Measurements from ENCODE around the gene CCDC71.
A peak's percentile ranks its signal among the peaks of the same experiment; 100 is the strongest.

The CCDC71 gene

DNA sequence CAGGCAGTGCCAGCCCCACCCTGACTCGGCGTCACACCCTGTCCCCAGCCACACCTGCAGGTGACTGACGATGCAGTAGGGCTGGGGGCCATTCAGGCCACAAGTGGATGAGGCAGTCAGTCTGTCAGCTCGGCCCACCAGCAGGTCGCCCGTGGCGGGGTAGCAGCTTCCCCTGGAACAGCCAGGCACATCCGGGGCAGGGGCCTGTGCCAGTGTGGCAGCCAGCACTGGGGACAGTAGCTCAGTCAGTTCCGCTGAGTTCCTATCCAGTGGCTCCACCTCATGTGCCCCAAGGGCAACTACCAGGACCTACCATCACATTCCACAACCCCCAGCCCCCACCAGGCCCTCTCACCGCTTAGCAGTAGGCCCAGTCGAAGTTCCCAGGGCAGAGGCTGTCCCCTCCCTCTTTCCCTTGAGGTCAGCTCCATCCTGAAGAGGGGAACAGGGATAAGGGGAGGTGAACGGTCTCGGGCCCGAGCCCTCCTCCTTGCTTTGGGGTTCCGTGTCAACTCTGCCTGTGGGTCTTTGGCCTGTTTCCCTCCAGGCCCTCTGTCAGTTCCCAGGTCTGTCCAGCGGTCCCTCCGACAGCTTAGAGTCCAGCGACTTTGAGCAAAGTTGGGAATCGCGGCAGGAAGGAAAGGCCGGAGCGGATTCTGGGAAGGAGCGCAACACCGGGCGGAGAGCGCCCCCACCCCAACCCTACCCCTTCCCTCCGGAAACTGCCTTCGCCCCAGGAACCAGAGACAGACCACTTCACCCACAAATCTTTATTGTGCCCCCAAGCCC is 33.5 kb downstream of the CCDC71 start, which contains the start of gene LAMB2:
LAMB2 (minus strand) TSS at position 614 of the 789 bp plus-strand sequence; CDS start at position 431, 183 bp downstream.
- TF ChIP-seq, protein P1, sequence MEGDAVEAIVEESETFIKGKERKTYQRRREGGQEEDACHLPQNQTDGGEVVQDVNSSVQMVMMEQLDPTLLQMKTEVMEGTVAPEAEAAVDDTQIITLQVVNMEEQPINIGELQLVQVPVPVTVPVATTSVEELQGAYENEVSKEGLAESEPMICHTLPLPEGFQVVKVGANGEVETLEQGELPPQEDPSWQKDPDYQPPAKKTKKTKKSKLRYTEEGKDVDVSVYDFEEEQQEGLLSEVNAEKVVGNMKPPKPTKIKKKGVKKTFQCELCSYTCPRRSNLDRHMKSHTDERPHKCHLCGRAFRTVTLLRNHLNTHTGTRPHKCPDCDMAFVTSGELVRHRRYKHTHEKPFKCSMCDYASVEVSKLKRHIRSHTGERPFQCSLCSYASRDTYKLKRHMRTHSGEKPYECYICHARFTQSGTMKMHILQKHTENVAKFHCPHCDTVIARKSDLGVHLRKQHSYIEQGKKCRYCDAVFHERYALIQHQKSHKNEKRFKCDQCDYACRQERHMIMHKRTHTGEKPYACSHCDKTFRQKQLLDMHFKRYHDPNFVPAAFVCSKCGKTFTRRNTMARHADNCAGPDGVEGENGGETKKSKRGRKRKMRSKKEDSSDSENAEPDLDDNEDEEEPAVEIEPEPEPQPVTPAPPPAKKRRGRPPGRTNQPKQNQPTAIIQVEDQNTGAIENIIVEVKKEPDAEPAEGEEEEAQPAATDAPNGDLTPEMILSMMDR (IDR thresholded peaks at IDR 0.05; ENCODE audit: low read depth, low read length) = peak; percentile 40
- Histone ChIP-seq H3K4me3 (ENCODE audit: low read depth, low read length) (peak within 1 kb of the TSS; percentile 81), H3K27ac (peak within 1 kb of the TSS; percentile 79), H3K9me3 (ENCODE audit: severe bottlenecking) (no peaks in the 10 kb centered on the region), H3K27me3 (ENCODE audit: insufficient read depth, low read depth, severe bottlenecking) (no peaks in the 10 kb centered on the region), H3K36me3 (no peaks in the 10 kb centered on the region)
- peak; percentile 80 for DNase-seq

DNA sequence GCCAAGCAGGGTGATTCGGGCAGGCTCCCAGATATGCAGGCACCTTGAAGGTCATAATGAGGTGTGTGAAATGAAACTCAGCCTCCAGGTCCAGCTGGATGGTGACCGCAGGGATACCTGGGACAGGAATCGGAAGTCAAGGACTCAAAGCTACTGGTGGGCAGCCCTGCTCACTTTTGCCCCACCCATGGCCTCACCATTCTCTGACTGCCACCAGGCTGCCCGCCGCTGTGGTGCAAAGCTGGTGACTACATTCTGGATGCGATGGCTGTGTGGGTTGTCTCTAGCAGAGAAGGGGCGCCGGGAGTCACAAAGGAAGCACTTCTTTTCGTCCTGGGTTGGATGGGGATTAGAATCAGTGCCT is 34.1 kb downstream of the CCDC71 start:
- no peaks in the 10 kb centered on the region for H3K27me3 ChIP-seq (ENCODE audit: insufficient read depth, low read depth, severe bottlenecking)
- H3K27ac ChIP-seq = no peak overlapping the region
- DNase-seq = no peak
- TF ChIP-seq, protein P1 (IDR thresholded peaks at IDR 0.05; ENCODE audit: low read depth, low read length) = no peak
- no peaks in the 10 kb centered on the region for H3K9me3 ChIP-seq (ENCODE audit: severe bottlenecking)
- H3K36me3 ChIP-seq = no peaks in the 10 kb centered on the region
- peak overlapping the region; percentile 81 for H3K4me3 ChIP-seq (ENCODE audit: low read depth, low read length)

DNA sequence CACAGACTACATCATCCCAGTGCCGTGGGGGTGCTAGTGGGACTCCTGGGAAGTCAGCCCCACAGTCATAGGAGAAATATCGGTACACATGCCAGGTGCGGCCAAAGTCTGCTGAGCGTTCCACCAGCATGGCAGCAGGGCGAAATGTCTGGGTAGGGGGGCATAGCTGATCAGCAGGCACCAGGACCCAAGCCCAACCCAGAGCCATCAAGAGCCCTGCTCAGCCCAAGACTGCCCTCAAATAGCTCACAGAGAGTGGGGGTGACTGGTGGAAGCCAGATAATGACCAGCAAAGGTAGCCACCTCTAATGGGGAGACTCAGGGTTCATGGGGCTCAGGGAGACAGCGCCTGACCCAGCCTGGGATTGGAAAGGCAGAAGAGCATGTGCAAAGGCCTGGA is 34.6 kb downstream of the CCDC71 start:
- Histone ChIP-seq H3K36me3 (no peaks in the 10 kb centered on the region), H3K4me3 (ENCODE audit: low read depth, low read length) (no peak overlapping the region), H3K9me3 (ENCODE audit: severe bottlenecking) (no peaks in the 10 kb centered on the region), H3K27ac (no peak overlapping the region), H3K27me3 (ENCODE audit: insufficient read depth, low read depth, severe bottlenecking) (no peaks in the 10 kb centered on the region)
- TF ChIP-seq, protein P1 (IDR thresholded peaks at IDR 0.05; ENCODE audit: low read depth, low read length) = no peak
- DNase-seq = no peak

DNA sequence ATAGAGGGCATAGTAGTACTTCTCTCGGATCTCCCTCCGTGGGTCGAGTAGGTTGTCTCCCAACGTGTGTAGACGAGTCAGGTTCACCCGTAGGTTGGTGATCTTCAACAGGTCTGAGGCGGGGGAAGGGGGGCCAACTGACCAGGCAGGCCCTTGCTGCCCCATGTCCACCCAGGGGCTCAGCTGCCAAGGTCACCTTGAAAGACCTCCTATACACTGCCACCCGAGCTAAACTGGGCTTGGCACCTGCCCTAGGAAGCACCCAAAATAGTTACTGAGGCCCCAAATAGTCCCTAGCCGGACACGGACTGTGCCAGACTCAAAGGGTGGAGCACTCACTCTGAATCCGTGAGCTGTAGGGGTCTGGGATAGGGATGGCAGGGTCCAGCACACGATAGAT is 35.1 kb downstream of the CCDC71 start:
- TF ChIP-seq, protein P1 (IDR thresholded peaks at IDR 0.05; ENCODE audit: low read depth, low read length) = no peak
- DNase-seq = no peak
- no peak overlapping the region for H3K27ac ChIP-seq
- H3K9me3 ChIP-seq (ENCODE audit: severe bottlenecking) = no peaks in the 10 kb centered on the region
- no peaks in the 10 kb centered on the region for H3K27me3 ChIP-seq (ENCODE audit: insufficient read depth, low read depth, severe bottlenecking)
- no peak overlapping the region for H3K4me3 ChIP-seq (ENCODE audit: low read depth, low read length)
- no peaks in the 10 kb centered on the region for H3K36me3 ChIP-seq

DNA sequence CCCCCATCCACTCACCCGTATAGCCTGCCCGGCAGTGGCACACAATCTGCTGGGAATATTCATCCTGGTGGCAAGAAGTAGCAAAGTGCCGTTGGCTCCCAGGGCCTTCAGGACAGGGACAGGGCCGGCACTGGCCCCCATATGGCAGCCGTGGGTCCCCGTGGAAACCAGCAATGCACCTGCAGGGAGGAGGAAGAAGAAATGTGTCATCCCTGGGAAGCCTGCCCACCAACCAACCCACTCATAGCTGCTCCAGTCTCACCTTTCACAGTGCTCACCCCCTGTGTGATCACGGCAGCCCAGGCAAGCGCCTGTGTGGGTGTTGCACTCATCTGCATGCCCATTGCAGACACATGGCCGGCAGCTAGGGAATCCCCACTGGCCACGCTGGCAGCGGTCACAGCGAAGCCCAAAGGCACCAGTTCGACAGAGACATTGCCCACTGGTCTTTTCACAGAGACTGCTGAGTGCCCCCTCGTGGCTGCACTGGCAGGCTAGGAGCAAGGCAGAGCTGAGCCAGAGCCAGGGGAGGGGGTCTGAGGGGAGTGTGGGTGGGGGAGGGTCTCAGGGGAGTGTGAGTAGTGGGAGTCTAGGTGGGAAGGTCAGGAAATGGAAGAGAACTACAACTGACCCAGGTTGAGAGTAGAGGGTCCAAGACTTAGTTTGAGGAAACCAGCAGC is 41.0 kb downstream of the CCDC71 start:
- peak; percentile 43 for DNase-seq
- Histone ChIP-seq H3K36me3 (peaks cover 15% of the 10 kb centered on the region), H3K27ac (no peak overlapping the region), H3K27me3 (ENCODE audit: insufficient read depth, low read depth, severe bottlenecking) (no peaks in the 10 kb centered on the region), H3K9me3 (ENCODE audit: severe bottlenecking) (no peaks in the 10 kb centered on the region), H3K4me3 (ENCODE audit: low read depth, low read length) (no peak overlapping the region)
- TF ChIP-seq, protein P1 (IDR thresholded peaks at IDR 0.05; ENCODE audit: low read depth, low read length) = peak; percentile 52; the same call in 1 of the 2 replicates

Data from WERI-Rb-1 (cell line).